GM12865 (cell line): ENCODE results near the gene CCP110.

ENCODE experiments used
- DNase-seq: peaks from one replicate; pipeline ENCODE4 v3.0.0; 2010; ENCODE audit warnings: low read depth
- H3K4me3 ChIP-seq: 2 replicates; pipeline ENCODE4 v1.5.1; 2011; ENCODE audit warnings: mild to moderate bottlenecking, low read depth, low read length, control low read depth
- TF ChIP-seq, protein P1 (sequence below): IDR thresholded peaks from 2 replicates; pipeline ENCODE4 v1.5.1; 2011; ENCODE audit warnings: low read length, control low read depth, low read depth, inconsistent platforms; ENCODE audit not compliant: insufficient read depth; ENCODE audit errors: missing control alignments

Gene CCP110

DNA sequence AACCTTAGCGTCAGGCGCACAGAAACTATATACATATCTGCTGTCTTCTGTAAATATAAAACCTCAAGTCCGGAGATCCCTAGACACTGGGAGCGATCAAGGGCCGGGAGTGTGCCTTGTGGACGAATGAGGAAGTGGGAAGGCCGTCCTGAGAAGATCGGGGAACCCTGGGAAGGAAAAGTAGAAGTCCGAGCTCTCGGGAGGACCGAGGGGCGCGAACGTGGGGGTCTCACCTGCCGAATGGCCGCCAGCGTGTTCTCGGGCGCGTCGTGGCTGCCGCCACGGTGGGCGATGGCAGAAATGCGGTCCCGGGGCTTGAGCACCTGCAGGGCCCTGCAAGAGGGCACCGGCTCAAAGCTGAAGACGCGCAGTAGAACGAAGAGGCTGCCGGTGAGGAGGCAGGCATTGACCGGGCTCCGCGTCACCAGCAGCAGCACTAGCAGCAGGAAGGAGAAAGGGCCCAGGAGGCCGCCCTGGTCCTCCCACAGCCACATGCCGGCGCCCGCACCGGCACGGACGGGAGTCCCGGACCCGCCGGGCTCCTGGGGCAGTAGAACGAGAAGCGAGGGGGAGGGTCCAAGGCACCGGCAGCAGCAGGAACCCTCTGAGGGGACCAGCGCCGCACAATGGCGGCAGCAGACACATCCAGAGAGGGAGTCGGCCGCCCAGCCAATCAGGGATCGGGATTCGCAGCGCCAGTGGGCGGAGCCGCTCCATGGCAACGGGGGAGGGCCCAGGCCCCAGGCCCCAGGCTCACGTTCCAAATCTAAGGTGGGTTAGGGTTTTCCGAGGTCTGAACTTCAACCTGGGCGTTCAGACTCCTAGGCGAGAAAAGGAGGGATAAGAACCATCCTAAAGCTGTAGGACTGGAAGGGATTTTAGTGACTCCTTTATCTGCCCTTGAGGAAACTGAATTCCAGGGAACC, 2.0 kb upstream of the CCP110 start, which contains the start of gene GDE1:
GDE1 (minus strand) TSS at position 628 of the 926 bp plus-strand sequence; CDS start at position 494, 134 bp downstream.
- DNase-seq = peak; percentile 94
- TF ChIP-seq, protein P1, sequence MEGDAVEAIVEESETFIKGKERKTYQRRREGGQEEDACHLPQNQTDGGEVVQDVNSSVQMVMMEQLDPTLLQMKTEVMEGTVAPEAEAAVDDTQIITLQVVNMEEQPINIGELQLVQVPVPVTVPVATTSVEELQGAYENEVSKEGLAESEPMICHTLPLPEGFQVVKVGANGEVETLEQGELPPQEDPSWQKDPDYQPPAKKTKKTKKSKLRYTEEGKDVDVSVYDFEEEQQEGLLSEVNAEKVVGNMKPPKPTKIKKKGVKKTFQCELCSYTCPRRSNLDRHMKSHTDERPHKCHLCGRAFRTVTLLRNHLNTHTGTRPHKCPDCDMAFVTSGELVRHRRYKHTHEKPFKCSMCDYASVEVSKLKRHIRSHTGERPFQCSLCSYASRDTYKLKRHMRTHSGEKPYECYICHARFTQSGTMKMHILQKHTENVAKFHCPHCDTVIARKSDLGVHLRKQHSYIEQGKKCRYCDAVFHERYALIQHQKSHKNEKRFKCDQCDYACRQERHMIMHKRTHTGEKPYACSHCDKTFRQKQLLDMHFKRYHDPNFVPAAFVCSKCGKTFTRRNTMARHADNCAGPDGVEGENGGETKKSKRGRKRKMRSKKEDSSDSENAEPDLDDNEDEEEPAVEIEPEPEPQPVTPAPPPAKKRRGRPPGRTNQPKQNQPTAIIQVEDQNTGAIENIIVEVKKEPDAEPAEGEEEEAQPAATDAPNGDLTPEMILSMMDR = no peak
- peak within 1 kb of the TSS; percentile 89 for H3K4me3 ChIP-seq

DNA sequence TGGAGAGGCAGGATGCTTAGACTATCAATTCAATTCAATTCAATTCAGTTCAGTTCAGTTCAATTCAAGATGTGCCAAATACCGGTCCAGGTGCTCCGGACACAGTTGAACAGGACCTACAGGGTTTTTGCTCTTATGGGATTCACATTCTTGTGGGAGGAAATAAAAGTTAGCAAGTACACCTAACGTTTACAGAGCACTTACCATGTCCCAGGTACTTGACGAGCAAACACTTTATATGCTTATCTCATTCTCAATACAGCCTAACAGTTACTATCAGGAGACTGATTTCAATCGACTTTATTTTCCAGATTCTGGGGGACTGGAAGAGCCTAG, 1.4 kb upstream of the CCP110 start:
- DNase-seq = no peak
- TF ChIP-seq, protein P1 = no peak
- H3K4me3 ChIP-seq = peak overlapping the region; percentile 89

DNA sequence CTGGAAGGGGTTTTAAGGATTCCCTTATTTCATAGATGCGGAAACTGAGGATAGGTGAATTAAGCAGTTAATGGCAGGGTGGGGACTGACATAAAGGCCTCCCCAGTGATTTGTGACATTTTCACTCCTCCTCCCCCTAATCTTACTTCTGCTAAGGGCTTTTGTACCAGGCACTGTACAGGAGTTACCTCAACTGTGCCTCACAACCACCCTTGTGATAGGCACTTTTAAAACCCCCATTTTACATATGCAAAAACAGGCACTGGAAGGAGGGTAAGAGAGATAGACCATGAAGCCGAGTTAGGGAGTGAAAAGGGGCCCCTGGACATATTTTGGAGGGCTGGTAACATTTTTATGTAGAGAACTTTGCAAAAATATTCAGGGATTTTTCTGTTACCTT, 982 bp upstream of the CCP110 start:
- TF ChIP-seq, protein P1 = no peak
- peak; percentile 2 for DNase-seq
- no peak overlapping the region for H3K4me3 ChIP-seq

DNA sequence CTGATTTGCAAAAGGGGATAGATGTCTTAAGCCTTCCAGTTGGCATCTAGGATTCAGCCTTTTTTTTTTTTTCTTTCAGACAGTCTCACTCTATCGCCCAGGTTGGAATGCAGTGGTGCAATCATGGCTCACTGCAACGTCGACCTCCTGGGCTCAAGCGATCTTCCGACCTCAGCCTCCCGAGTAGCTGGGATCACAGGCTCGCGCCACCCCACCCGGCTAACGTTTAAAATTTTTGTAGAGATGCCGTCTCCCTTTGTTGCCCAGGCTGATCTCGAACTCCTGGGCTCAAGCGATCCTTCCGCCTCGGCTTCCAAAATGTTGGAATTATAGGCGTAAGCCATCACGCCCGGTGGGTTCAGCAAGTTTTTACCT, 571 bp upstream of the CCP110 start:
- TF ChIP-seq, protein P1 = no peak
- H3K4me3 ChIP-seq = no peak overlapping the region
- DNase-seq = peak; percentile 2

DNA sequence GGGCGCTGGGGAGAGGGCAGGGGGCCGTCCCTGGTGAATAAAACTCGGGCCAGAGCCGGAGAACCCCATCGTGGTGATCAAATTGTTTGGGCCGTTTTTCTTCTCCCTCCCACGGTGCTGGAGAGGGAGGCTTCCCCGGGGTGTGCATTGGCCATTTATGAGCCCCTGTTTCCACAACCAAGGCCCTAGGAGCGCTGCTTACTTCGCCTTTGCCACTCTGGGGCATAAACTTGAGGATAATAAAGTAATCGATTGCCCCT, 544 bp downstream of the CCP110 start:
- H3K4me3 ChIP-seq = peak overlapping the region; percentile 84
- no peak for DNase-seq
- TF ChIP-seq, protein P1 = no peak

DNA sequence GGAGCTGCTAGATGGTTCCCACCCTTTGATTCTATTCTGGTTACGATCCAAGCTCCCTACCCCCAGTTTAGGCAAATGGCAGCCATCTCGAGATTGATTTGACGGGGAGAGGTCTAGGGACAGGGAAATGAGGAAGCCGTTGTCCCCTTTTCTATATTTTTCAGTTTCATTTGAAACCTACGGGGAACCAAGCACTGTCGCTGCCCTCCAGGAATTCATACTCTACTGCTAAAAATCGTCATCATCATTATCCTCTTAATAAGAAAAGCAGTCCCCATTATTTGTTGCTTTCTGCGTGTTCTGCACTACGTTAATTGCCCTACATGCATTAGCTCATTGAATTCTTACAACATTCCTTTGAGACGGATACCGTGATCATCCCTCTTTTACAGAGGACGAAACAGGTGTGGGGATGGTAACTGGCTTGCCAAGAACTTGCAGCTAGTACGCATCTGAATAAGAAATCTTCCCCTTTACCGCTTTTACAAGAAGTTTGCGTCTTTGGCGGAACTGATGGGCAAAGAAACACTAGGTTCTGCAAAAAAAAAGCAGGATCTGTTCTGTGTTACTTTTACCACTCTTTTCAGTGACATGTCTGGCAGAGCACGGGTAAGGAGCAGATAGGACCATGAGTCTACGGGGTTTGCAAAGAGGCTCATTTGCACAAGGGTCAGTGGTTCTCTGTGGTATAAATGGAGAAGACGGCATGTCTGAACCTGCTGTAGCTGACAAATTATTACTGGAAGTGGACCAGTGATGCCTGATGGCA, 1.1 kb downstream of the CCP110 start:
- peak; percentile 46 for DNase-seq
- peak overlapping the region; percentile 84 for H3K4me3 ChIP-seq
- TF ChIP-seq, protein P1 = no peak
